Panc1 (cell line): ENCODE results near the gene TMEM253. TPM values are rescaled to one million over a fixed set of nuclear protein-coding genes. Genes with fewer than 3 reads are reported as not detected.

Experiments used
- ATAC-seq: fragments of 200-7000 bp; cut with Tn5 transposase; 2 replicates; pipeline ENCODE4 v1.9.1; 2020; ENCODE audit warnings: mild to moderate bottlenecking, moderate library complexity
- BruUV-seq: library from RNA; stranded (reverse); fragments of 400-500 nt; replicated peaks from 2 replicates; lab custom pipeline; 2021; lab: Mats Ljungman, UMichigan
- CTCF ChIA-PET: fragments of 300-600 bp; sonication (Branson Sonifier 250); formaldehyde crosslinking; loops from one replicate; lab custom pipeline; 2022; ENCODE audit warnings: antibody characterized with exemption; lab: Charles Lee
- POLR2A ChIA-PET: fragments of 300-600 bp; sonication (Branson Sonifier 250); formaldehyde crosslinking; loops from one replicate; lab custom pipeline; 2022; ENCODE audit warnings: antibody characterized with exemption; lab: Charles Lee
- DNase-seq: peaks from one replicate; pipeline ENCODE4 v3.0.0-alpha.2; 2010; ENCODE audit warnings: low read depth, low spot score
- H3K27ac ChIP-seq: 2 replicates; pipeline ENCODE4 v1.5.1; 2011; ENCODE audit warnings: mild to moderate bottlenecking, low read length, inconsistent platforms
- H3K27me3 ChIP-seq: fragments of 200-500 bp; sonication (Bioruptor generic); 2 replicates; pipeline ENCODE4 v1.6.0; 2014; ENCODE audit warnings: low read length, inconsistent platforms; ENCODE audit not compliant: control insufficient read depth, insufficient read depth
- H3K36me3 ChIP-seq: fragments of 200-500 bp; sonication (Bioruptor generic); 2 replicates; pipeline ENCODE4 v1.5.1; 2014; ENCODE audit warnings: inconsistent platforms, mild to moderate bottlenecking, low read length, moderate library complexity; ENCODE audit not compliant: control insufficient read depth, insufficient read depth
- H3K4me1 ChIP-seq: 2 replicates; pipeline ENCODE4 v1.5.1; 2011; ENCODE audit warnings: inconsistent platforms, mild to moderate bottlenecking, low read length, moderate library complexity; ENCODE audit not compliant: control insufficient read depth, insufficient read depth
- H3K4me3 ChIP-seq, 2 experiments: 2 replicates each; pipeline ENCODE4 v1.5.1; 2011 to 2012; ENCODE audit warnings: low read depth in 2 of 2, low read length in 2 of 2, mild to moderate bottlenecking in 2 of 2, inconsistent platforms in 1 of 2, moderate library complexity in 1 of 2
- H3K9me3 ChIP-seq: fragments of 200-500 bp; sonication (Bioruptor generic); 2 replicates; pipeline ENCODE4 v1.5.1; 2014; ENCODE audit warnings: low read depth, mild to moderate bottlenecking, inconsistent platforms, low read length, moderate library complexity; ENCODE audit not compliant: control insufficient read depth, insufficient read depth
- POLR2AphosphoS5 ChIP-seq: IDR thresholded peaks from 2 replicates; pipeline ENCODE4 v1.6.1; 2012; ENCODE audit warnings: mild to moderate bottlenecking, low read depth, low read length, moderate library complexity
- SIN3A ChIP-seq: IDR thresholded peaks from 2 replicates; pipeline ENCODE4 v1.6.1; 2012; ENCODE audit warnings: low read depth, mild to moderate bottlenecking, low read length, moderate library complexity, borderline replicate concordance; ENCODE audit not compliant: insufficient read depth
- TCF7L2 ChIP-seq: IDR thresholded peaks from 2 replicates; pipeline ENCODE4 v1.6.1; 2011; ENCODE audit warnings: mild to moderate bottlenecking, low read depth, low read length, inconsistent platforms
- in situ Hi-C: cut with HindIII; loops from 2 replicates; pipeline ENCODE4 v1.10.0; 2016; ENCODE audit warnings: low sequenced_read_pairs, low pct_unique_long_range_greater_than_20kb
- intact Hi-C: fragments of 100-400 bp; cut with micrococcal nuclease; formaldehyde crosslinking; loops from one replicate; pipeline ENCODE4 v1.10.0; 2022; ENCODE audit not compliant: unreplicated experiment
- total RNA-seq: library from RNA; stranded (reverse); gene quantifications from one replicate; pipeline ENCODE4 v1.2.1, GENCODE V29; 2021; ENCODE audit not compliant: unreplicated experiment
- TF ChIP-seq, protein P1 (sequence below): fragments of 450-650 bp; IDR thresholded peaks from 2 replicates; pipeline ENCODE4 v1.5.1; 2017; ENCODE audit warnings: mild to moderate bottlenecking
- TF ChIP-seq, protein P2 (sequence below), 2 experiments: IDR thresholded peaks; 2 replicates each; pipeline ENCODE4 v1.6.1; 2011 to 2012; ENCODE audit warnings: low read depth in 2 of 2, control low read depth in 1 of 2, low read length in 1 of 2, mild to moderate bottlenecking in 1 of 2, moderate library complexity in 1 of 2; ENCODE audit not compliant: insufficient read depth in 1 of 2

The TMEM253 gene
- total RNA-seq, 1 experiment from 2014 or later, result 0.33 TPM

- CTCF ChIA-PET, result interaction anchor here (1.9 to 2.4 kb wide), 3 partner anchors 22 to 56 kb away, joined by 8 to 10 read pairs (median 10); no protein-coding TSS in a partner anchor
- POLR2A ChIA-PET, result no interaction called here
- TF ChIP-seq TCF7L2 (no peak), POLR2AphosphoS5 (no peak), SIN3A (no peak)
- TF ChIP-seq, protein P1, sequence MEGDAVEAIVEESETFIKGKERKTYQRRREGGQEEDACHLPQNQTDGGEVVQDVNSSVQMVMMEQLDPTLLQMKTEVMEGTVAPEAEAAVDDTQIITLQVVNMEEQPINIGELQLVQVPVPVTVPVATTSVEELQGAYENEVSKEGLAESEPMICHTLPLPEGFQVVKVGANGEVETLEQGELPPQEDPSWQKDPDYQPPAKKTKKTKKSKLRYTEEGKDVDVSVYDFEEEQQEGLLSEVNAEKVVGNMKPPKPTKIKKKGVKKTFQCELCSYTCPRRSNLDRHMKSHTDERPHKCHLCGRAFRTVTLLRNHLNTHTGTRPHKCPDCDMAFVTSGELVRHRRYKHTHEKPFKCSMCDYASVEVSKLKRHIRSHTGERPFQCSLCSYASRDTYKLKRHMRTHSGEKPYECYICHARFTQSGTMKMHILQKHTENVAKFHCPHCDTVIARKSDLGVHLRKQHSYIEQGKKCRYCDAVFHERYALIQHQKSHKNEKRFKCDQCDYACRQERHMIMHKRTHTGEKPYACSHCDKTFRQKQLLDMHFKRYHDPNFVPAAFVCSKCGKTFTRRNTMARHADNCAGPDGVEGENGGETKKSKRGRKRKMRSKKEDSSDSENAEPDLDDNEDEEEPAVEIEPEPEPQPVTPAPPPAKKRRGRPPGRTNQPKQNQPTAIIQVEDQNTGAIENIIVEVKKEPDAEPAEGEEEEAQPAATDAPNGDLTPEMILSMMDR, result no peak
- TF ChIP-seq, protein P2, sequence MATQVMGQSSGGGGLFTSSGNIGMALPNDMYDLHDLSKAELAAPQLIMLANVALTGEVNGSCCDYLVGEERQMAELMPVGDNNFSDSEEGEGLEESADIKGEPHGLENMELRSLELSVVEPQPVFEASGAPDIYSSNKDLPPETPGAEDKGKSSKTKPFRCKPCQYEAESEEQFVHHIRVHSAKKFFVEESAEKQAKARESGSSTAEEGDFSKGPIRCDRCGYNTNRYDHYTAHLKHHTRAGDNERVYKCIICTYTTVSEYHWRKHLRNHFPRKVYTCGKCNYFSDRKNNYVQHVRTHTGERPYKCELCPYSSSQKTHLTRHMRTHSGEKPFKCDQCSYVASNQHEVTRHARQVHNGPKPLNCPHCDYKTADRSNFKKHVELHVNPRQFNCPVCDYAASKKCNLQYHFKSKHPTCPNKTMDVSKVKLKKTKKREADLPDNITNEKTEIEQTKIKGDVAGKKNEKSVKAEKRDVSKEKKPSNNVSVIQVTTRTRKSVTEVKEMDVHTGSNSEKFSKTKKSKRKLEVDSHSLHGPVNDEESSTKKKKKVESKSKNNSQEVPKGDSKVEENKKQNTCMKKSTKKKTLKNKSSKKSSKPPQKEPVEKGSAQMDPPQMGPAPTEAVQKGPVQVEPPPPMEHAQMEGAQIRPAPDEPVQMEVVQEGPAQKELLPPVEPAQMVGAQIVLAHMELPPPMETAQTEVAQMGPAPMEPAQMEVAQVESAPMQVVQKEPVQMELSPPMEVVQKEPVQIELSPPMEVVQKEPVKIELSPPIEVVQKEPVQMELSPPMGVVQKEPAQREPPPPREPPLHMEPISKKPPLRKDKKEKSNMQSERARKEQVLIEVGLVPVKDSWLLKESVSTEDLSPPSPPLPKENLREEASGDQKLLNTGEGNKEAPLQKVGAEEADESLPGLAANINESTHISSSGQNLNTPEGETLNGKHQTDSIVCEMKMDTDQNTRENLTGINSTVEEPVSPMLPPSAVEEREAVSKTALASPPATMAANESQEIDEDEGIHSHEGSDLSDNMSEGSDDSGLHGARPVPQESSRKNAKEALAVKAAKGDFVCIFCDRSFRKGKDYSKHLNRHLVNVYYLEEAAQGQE (IDR thresholded peaks at IDR 0.05; ENCODE audit: insufficient read depth in 1 of 2, low read depth in 2 of 2, low read length in 1 of 2), result no peak
- Histone ChIP-seq H3K27ac (peak within 1 kb of the TSS; percentile 63), H3K9me3 (no peaks in the 10 kb centered on the region), H3K27me3 (0 out of 2 replicates have a peak, but pooled peaks cover 2% of the 10 kb centered on the region), H3K4me1 (peaks cover 7% of the 10 kb centered on the region), H3K4me3 (peak within 1 kb of the TSS; percentile 54 to 65), H3K36me3 (no peaks in the 10 kb centered on the region)
- no peak for DNase-seq
- intact Hi-C loops, result no loop called here
- peak; percentile 79 for ATAC-seq
- in situ Hi-C loops, result no loop called here
- BruUV-seq, result no TSS peak
These were observed 30.7 kb upstream of the TMEM253 start, which contains the start of gene ARHGEF40 for GRCh38 chr14:21070083-21070609. Gene ARHGEF40, plus strand, starts transcription at chr14:21070304. Its CDS starts 93 bp downstream, at chr14:21070397.

DNA sequence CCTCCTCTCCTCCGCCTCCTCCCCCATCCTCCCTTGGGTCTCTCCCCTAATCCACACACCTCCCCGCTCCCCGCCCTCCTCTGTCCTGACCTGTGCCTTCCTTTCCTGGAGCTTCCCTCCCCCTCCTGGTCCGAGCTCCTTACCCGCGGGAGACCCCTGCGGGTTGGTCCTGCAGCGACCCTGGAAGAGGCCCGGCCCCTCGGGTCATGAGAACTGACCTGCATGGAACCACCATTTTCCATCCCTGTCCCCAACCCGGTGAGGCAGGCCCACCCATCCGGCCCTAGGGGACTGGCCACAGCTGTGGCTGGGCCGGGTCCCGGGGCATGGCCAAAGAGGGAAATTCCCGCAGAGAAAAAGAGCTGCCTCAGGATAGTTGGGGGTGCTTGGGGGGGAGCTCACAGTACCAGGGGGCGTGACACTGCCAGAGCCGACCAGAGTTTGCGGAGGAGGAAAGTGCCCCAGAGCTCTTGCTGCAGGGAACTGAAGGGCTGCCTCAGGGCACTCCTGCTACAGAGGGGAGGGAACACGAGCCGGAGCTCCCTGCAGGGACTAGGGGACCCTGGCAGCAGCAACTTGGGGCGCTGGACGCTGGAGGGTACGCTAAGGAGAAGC is 30.1 kb upstream of the TMEM253 start:
- no peaks in the 10 kb centered on the region for H3K27me3 ChIP-seq
- no TSS peak for BruUV-seq
- peaks cover 7% of the 10 kb centered on the region for H3K4me1 ChIP-seq
- intact Hi-C loops, result no loop called here
- ChIA-PET POLR2A (no interaction called here), CTCF (interaction anchor here (1.9 to 2.4 kb wide), 3 partner anchors 21 to 56 kb away, joined by 8 to 10 read pairs (median 10); no protein-coding TSS in a partner anchor)
- H3K9me3 ChIP-seq, result no peaks in the 10 kb centered on the region
- H3K4me3 ChIP-seq, result peak overlapping the region; percentile 54 to 65
- no peak for TF ChIP-seq TCF7L2
- TF ChIP-seq, protein P2 (IDR thresholded peaks at IDR 0.05; ENCODE audit: insufficient read depth in 1 of 2, low read depth in 2 of 2, low read length in 1 of 2), result no peak
- TF ChIP-seq SIN3A, result no peak
- TF ChIP-seq POLR2AphosphoS5, result no peak
- TF ChIP-seq, protein P1, result no peak
- H3K27ac ChIP-seq, result peak overlapping the region; percentile 63
- ATAC-seq (peak; percentile 47), DNase-seq (no peak)
- in situ Hi-C loops, result no loop called here
- H3K36me3 ChIP-seq, result no peaks in the 10 kb centered on the region
